Trophoblast cell (in vitro differentiated cells and primary cell): ENCODE results near the gene ARAP2.

ENCODE experiments used
- DNase-seq, 2 donors: peaks; one replicate each; pipeline ENCODE4 v3.0.0-alpha.2; 2016
- H2AFZ ChIP-seq: 2 replicates; pipeline ENCODE4 v1.6.1; 2013; ENCODE audit warnings: low read length, moderate library complexity, mild to moderate bottlenecking; ENCODE audit not compliant: insufficient read depth, poor library complexity
- H2AK5ac ChIP-seq: 2 replicates; pipeline ENCODE4 v1.6.1; 2013; ENCODE audit warnings: mild to moderate bottlenecking, low read length
- H2BK120ac ChIP-seq: 2 replicates; pipeline ENCODE4 v1.6.1; 2013; ENCODE audit warnings: low read length, mild to moderate bottlenecking, moderate library complexity; ENCODE audit not compliant: insufficient read depth, poor library complexity
- H2BK12ac ChIP-seq: 2 replicates; pipeline ENCODE4 v1.6.1; 2013; ENCODE audit warnings: mild to moderate bottlenecking, low read length, moderate library complexity
- H2BK5ac ChIP-seq: 2 replicates; pipeline ENCODE4 v1.6.1; 2013; ENCODE audit warnings: low read length, low read depth, moderate library complexity, mild to moderate bottlenecking; ENCODE audit not compliant: poor library complexity
- H3K14ac ChIP-seq: 2 replicates; pipeline ENCODE4 v1.6.1; 2013; ENCODE audit warnings: mild to moderate bottlenecking, low read length
- H3K18ac ChIP-seq: 2 replicates; pipeline ENCODE4 v1.6.1; 2013; ENCODE audit warnings: mild to moderate bottlenecking, low read length
- H3K23ac ChIP-seq: 2 replicates; pipeline ENCODE4 v1.6.1; 2013; ENCODE audit warnings: low read length
- H3K27ac ChIP-seq: 2 replicates; pipeline ENCODE4 v1.5.1; 2013; ENCODE audit warnings: low read depth, mild to moderate bottlenecking, inconsistent platforms, low read length, moderate library complexity
- H3K27me3 ChIP-seq: 2 replicates; pipeline ENCODE4 v1.6.1; 2013; ENCODE audit warnings: inconsistent platforms, mild to moderate bottlenecking, low read length, moderate library complexity; ENCODE audit not compliant: insufficient read depth
- H3K36me3 ChIP-seq, 2 experiments: 1 replicate in 1 of 2; 2 replicates in 1 of 2; pipeline ENCODE4 v1.6.1; 2013; ENCODE audit warnings: low read length in 2 of 2, mild to moderate bottlenecking in 2 of 2, moderate library complexity in 1 of 2; ENCODE audit not compliant: insufficient read depth in 2 of 2, control insufficient read depth in 1 of 2
- H3K4ac ChIP-seq: 2 replicates; pipeline ENCODE4 v1.6.1; 2013; ENCODE audit warnings: low read depth, mild to moderate bottlenecking, low read length, moderate library complexity
- H3K4me1 ChIP-seq, 2 experiments: 1 replicate in 1 of 2; 2 replicates in 1 of 2; pipeline ENCODE4 v1.6.1; 2013; ENCODE audit warnings: low read length in 2 of 2, mild to moderate bottlenecking in 2 of 2, moderate library complexity in 1 of 2; ENCODE audit not compliant: insufficient read depth in 2 of 2, control insufficient read depth in 1 of 2
- H3K4me2 ChIP-seq: 2 replicates; pipeline ENCODE4 v1.6.1; 2013; ENCODE audit warnings: inconsistent platforms, mild to moderate bottlenecking, low read length, moderate library complexity
- H3K4me3 ChIP-seq: 2 replicates; pipeline ENCODE4 v1.5.1; 2013; ENCODE audit warnings: mild to moderate bottlenecking, low read depth, low read length, inconsistent platforms
- H3K79me1 ChIP-seq: one replicate; pipeline ENCODE4 v1.6.1; 2013; ENCODE audit warnings: low read length
- H3K79me2 ChIP-seq: 2 replicates; pipeline ENCODE4 v1.6.1; 2013; ENCODE audit warnings: low read length, mild to moderate bottlenecking; ENCODE audit not compliant: control insufficient read depth, insufficient read depth, poor library complexity
- H3K9ac ChIP-seq: 2 replicates; pipeline ENCODE4 v1.6.1; 2013; ENCODE audit warnings: mild to moderate bottlenecking, low read length
- H3K9me3 ChIP-seq: 2 replicates; pipeline ENCODE4 v1.6.1; 2013; ENCODE audit warnings: low read depth, mild to moderate bottlenecking, control low read depth, inconsistent platforms, low read length; ENCODE audit not compliant: insufficient read depth
- H4K12ac ChIP-seq: 2 replicates; pipeline ENCODE4 v1.6.1; 2013; ENCODE audit warnings: low read depth, mild to moderate bottlenecking, low read length, moderate library complexity
- H4K8ac ChIP-seq: 2 replicates; pipeline ENCODE4 v1.6.1; 2013; ENCODE audit warnings: low read depth, mild to moderate bottlenecking, low read length, moderate library complexity
- H4K91ac ChIP-seq: one replicate; pipeline ENCODE4 v1.6.1; 2013; ENCODE audit warnings: low read depth, mild to moderate bottlenecking, low read length, moderate library complexity
- WGBS: extraction: QIAGEN DNeasy Blood & Tissue Kit; methylation state at CpG from one replicate; pipeline ENCODE4 v1.1.7; 2013; ENCODE audit warnings: missing lambda C conversion rate; ENCODE audit not compliant: insufficient read length, insufficient coverage; ENCODE audit errors: extremely low coverage; 5-methylcytosine and 5-hydroxymethylcytosine counted together

The ARAP2 gene

GRCh38 chr4:36042122-36042970 is 202.0 kb downstream of the ARAP2 start:
- no peak overlapping the region for H3K14ac ChIP-seq
- H2BK12ac ChIP-seq: no peak overlapping the region
- no peak overlapping the region for H4K91ac ChIP-seq
- H3K4me3 ChIP-seq: no peak overlapping the region
- H4K12ac ChIP-seq: no peak overlapping the region
- no peak overlapping the region for H3K27ac ChIP-seq
- H3K4me2 ChIP-seq: no peak overlapping the region
- no peak overlapping the region for H2BK120ac ChIP-seq
- H3K18ac ChIP-seq: no peak overlapping the region
- H2BK5ac ChIP-seq: no peak overlapping the region
- H3K79me1 ChIP-seq: no peaks in the 10 kb centered on the region
- no peaks in the 10 kb centered on the region for H3K36me3 ChIP-seq
- no peaks in the 10 kb centered on the region for H3K4me1 ChIP-seq
- DNase-seq: no peak
- no peak overlapping the region for H3K9ac ChIP-seq
- no CpG with 5 or more reads among the region's 7 CpGs for WGBS
- H3K9me3 ChIP-seq: no peaks in the 10 kb centered on the region
- no peaks in the 10 kb centered on the region for H3K27me3 ChIP-seq
- H3K79me2 ChIP-seq: no peaks in the 10 kb centered on the region
- no peak overlapping the region for H3K4ac ChIP-seq
- H3K23ac ChIP-seq: no peak overlapping the region
- H4K8ac ChIP-seq: no peak overlapping the region
- H2AK5ac ChIP-seq: no peak overlapping the region
- H2AFZ ChIP-seq: no peak overlapping the region

- Histone ChIP-seq H4K8ac (no peak overlapping the region), H4K91ac (no peak overlapping the region), H3K9ac (no peak overlapping the region), H3K79me2 (no peaks in the 10 kb centered on the region), H2BK12ac (no peak overlapping the region), H2AK5ac (no peak overlapping the region), H3K23ac (no peak overlapping the region), H2BK120ac (no peak overlapping the region), H3K4me2 (no peak overlapping the region), H3K9me3 (no peaks in the 10 kb centered on the region), H2BK5ac (no peak overlapping the region), H3K14ac (no peak overlapping the region), H3K27me3 (no peaks in the 10 kb centered on the region), H3K4ac (no peak overlapping the region), H3K18ac (no peak overlapping the region), H4K12ac (no peak overlapping the region), H3K4me1 (no peaks in the 10 kb centered on the region), H3K27ac (no peak overlapping the region), H3K36me3 (no peaks in the 10 kb centered on the region), H2AFZ (no peak overlapping the region), H3K4me3 (no peak overlapping the region), H3K79me1 (no peaks in the 10 kb centered on the region)
- DNase-seq: no peak
- WGBS: no CpG with 5 or more reads among the region's 1 CpG
These were observed 203.0 kb downstream of the ARAP2 start for GRCh38 chr4:36041340-36041739.

- Histone ChIP-seq H4K8ac (no peak overlapping the region), H3K27ac (no peak overlapping the region), H3K79me2 (no peaks in the 10 kb centered on the region), H3K14ac (no peak overlapping the region), H4K12ac (no peak overlapping the region), H4K91ac (no peak overlapping the region), H3K23ac (no peak overlapping the region), H2AFZ (no peak overlapping the region), H3K9ac (no peak overlapping the region), H3K36me3 (no peaks in the 10 kb centered on the region), H3K27me3 (no peaks in the 10 kb centered on the region), H3K18ac (no peak overlapping the region), H2BK12ac (no peak overlapping the region), H3K4me2 (no peak overlapping the region), H3K79me1 (no peaks in the 10 kb centered on the region), H2AK5ac (no peak overlapping the region), H3K9me3 (no peaks in the 10 kb centered on the region), H2BK120ac (no peak overlapping the region), H3K4ac (no peak overlapping the region), H2BK5ac (no peak overlapping the region), H3K4me3 (no peak overlapping the region), H3K4me1 (no peaks in the 10 kb centered on the region)
- no CpG with 5 or more reads among the region's 2 CpGs for WGBS
- DNase-seq: no peak
These were observed 205.3 kb downstream of the ARAP2 start for GRCh38 chr4:36039026-36039425.

GRCh38 chr4:36038491-36038890 is 205.8 kb downstream of the ARAP2 start:
- H3K36me3 ChIP-seq: no peaks in the 10 kb centered on the region
- H3K79me1 ChIP-seq: no peaks in the 10 kb centered on the region
- no CpG with 5 or more reads among the region's 1 CpG for WGBS
- no peak overlapping the region for H3K4me3 ChIP-seq
- no peak overlapping the region for H2BK12ac ChIP-seq
- H3K23ac ChIP-seq: no peak overlapping the region
- no peak overlapping the region for H3K4ac ChIP-seq
- no peak overlapping the region for H3K14ac ChIP-seq
- H3K4me1 ChIP-seq: no peaks in the 10 kb centered on the region
- H3K27ac ChIP-seq: no peak overlapping the region
- H2BK5ac ChIP-seq: no peak overlapping the region
- H3K79me2 ChIP-seq: no peaks in the 10 kb centered on the region
- H3K27me3 ChIP-seq: no peaks in the 10 kb centered on the region
- no peak for DNase-seq
- H4K8ac ChIP-seq: no peak overlapping the region
- no peak overlapping the region for H2BK120ac ChIP-seq
- H4K91ac ChIP-seq: no peak overlapping the region
- H4K12ac ChIP-seq: no peak overlapping the region
- H3K9me3 ChIP-seq: no peaks in the 10 kb centered on the region
- H3K18ac ChIP-seq: no peak overlapping the region
- no peak overlapping the region for H3K4me2 ChIP-seq
- H2AFZ ChIP-seq: no peak overlapping the region
- H2AK5ac ChIP-seq: no peak overlapping the region
- H3K9ac ChIP-seq: no peak overlapping the region
